SK-N-SH treated with all-trans-retinoic acid at 6 μM for 48 hours (cell line): ENCODE results near the gene IQCH.

Source experiments
- CSDC2 ChIP-seq: fragments of 250-450 bp; sonication (Bioruptor Pico); IDR thresholded peaks from 2 replicates; pipeline ENCODE4 v1.5.0; 2020; ENCODE audit warnings: mild to moderate bottlenecking, moderate library complexity
- ESRRG ChIP-seq: fragments of 250-450 bp; sonication (Bioruptor Pico); IDR thresholded peaks from 2 replicates; pipeline ENCODE4 v1.6.1; 2021; ENCODE audit warnings: mild to moderate bottlenecking
- GLIS3 ChIP-seq: fragments of 250-450 bp; sonication (Bioruptor Pico); IDR thresholded peaks from 2 replicates; pipeline ENCODE4 v1.5.0; 2020; ENCODE audit warnings: mild to moderate bottlenecking, moderate library complexity
- PATZ1 ChIP-seq: fragments of 250-450 bp; sonication (Bioruptor Pico); IDR thresholded peaks from 2 replicates; pipeline ENCODE4 v1.8.0; 2020; ENCODE audit warnings: mild to moderate bottlenecking, moderate library complexity, borderline replicate concordance
- TCF4 ChIP-seq: fragments of 250-450 bp; sonication (Bioruptor Pico); IDR thresholded peaks from 2 replicates; pipeline ENCODE4 v1.8.0; 2021; ENCODE audit warnings: mild to moderate bottlenecking, moderate library complexity, borderline replicate concordance
- TOX ChIP-seq: fragments of 250-450 bp; sonication (Bioruptor Pico); IDR thresholded peaks from 2 replicates; pipeline ENCODE4 v1.8.0; 2021; ENCODE audit warnings: mild to moderate bottlenecking, moderate library complexity, borderline replicate concordance
- ZFP3 ChIP-seq: fragments of 250-450 bp; sonication (Bioruptor Pico); IDR thresholded peaks from 2 replicates; pipeline ENCODE4 v1.5.0; 2020; ENCODE audit warnings: mild to moderate bottlenecking, moderate library complexity
- ZFP30 ChIP-seq: fragments of 450-650 bp; formaldehyde crosslinking; IDR thresholded peaks from 2 replicates; pipeline ENCODE4 v1.5.0; 2022; ENCODE audit warnings: mild to moderate bottlenecking, moderate library complexity
- ZNF565 ChIP-seq: fragments of 450-650 bp; formaldehyde crosslinking; conservative IDR thresholded peaks from 2 replicates; pipeline ENCODE4 v1.5.0; 2020; ENCODE audit warnings: low read depth, mild to moderate bottlenecking, moderate library complexity

GRCh38 chr15:67549736-67550135 lies 295.1 kb downstream of the IQCH start:
- TF ChIP-seq ZNF565 (CRISPR knock-in tag) (no peak), ZFP30 (CRISPR knock-in tag) (no peak), CSDC2 (CRISPR knock-in tag) (no peak), ZFP3 (CRISPR knock-in tag) (no peak), TCF4 (CRISPR knock-in tag) (no peak), GLIS3 (CRISPR knock-in tag) (no peak), TOX (CRISPR knock-in tag) (no peak), PATZ1 (CRISPR knock-in tag) (no peak), ESRRG (CRISPR knock-in tag) (no peak)
